ENCODE results near the gene GDPD2.

DNA sequence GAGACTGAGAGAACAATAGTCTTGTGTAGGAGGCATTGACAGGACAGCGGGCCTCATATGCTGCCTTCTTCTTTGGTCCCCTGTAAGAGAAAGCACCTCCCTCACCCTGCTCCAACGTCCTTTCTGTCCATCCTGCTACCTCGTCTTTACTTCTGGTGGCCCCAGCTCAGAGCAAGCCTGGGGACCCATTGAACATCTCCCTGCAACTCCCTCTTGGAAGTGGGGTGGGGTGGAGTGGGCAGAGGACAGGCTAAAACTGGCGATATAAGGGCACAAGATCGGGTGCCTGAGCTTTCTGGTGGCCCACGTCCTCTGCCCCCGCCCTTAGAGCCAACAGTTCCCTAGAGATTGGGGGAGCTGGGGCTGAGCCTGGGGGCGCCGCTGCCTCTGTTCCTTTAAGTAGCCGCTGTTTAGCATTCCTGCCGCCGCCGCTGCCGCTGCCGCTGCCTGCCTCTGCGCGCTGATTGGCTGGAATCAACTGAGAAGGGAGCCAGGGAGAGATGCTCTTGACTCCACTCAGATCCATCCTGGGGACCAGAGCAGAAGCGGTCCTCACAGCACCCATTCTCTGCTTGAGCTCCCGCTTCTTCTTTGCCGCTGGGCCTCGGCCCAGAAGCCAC, 21.3 kb downstream of the GDPD2 start, which contains the start of gene DLG3:
- TF ChIP-seq CEBPB (IDR thresholded peaks at IDR 0.05) (no peak), FOXM1 (IDR thresholded peaks at IDR 0.05; ENCODE audit: borderline replicate concordance, low read depth) (no peak), TAF1 (IDR thresholded peaks at IDR 0.05; ENCODE audit: low read depth) (no peak)

Data from Ishikawa (cell line).